Stomach (tissue), 4 donors: ENCODE data around the gene HIPK3.
A peak's percentile ranks its signal among the peaks of the same experiment; 100 is the strongest.

Experiments used
- POLR2AphosphoS5 ChIP-seq, 3 donors: sonication (generic); formaldehyde crosslinking; IDR thresholded peaks; one replicate each; pipeline ENCODE4 v1.6.1; 2016; ENCODE audit warnings: antibody characterized with exemption in 3 of 3
- TF ChIP-seq, protein P1 (sequence below), 7 experiments: fragments of 450-650 bp in 4 of 7; fragments of 200-600 bp in 3 of 7; sonication (generic) in 3 of 7; IDR thresholded peaks; one replicate each; pipeline ENCODE4 v1.5.1; 2016 to 2019; ENCODE audit warnings: antibody characterized with exemption in 7 of 7, control low read depth in 2 of 7, mild to moderate bottlenecking in 1 of 7

DNA sequence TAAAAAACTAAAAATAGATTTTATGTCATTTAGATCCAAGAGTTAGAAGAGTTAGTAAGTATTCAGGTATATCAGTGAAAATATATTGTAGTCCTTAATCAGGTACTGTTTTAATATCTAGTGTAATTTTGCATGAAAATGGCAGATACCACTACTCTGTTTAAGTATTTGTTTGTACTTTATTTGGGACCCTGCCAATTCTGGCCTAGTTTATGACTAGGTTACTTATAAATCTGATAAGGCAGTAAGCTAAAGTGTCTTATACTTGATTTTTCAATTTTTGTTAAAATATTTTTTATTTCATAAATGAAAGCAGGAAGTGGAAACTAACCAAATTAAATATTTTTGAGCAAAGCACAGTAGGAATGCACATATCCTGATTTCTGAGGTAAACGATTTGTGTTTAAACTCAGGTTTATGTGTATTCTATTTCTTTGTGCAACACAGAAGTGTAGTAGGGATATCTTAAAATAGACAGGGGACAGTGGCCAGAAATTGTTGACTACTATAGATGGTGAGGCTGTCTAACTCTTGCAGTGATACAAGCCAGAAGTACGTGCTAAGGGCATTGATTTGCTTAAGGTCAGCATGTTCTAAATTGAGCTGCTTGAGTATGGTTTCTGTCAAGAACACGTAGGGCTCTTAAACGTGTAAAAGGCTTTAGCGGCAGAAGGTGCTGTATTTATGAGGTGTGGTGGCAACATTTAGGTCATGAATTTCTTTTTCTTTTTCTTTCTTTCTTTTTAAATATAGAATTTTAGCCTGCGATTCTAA, 34.0 kb downstream of the HIPK3 start:
- TF ChIP-seq, protein P1, sequence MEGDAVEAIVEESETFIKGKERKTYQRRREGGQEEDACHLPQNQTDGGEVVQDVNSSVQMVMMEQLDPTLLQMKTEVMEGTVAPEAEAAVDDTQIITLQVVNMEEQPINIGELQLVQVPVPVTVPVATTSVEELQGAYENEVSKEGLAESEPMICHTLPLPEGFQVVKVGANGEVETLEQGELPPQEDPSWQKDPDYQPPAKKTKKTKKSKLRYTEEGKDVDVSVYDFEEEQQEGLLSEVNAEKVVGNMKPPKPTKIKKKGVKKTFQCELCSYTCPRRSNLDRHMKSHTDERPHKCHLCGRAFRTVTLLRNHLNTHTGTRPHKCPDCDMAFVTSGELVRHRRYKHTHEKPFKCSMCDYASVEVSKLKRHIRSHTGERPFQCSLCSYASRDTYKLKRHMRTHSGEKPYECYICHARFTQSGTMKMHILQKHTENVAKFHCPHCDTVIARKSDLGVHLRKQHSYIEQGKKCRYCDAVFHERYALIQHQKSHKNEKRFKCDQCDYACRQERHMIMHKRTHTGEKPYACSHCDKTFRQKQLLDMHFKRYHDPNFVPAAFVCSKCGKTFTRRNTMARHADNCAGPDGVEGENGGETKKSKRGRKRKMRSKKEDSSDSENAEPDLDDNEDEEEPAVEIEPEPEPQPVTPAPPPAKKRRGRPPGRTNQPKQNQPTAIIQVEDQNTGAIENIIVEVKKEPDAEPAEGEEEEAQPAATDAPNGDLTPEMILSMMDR (IDR thresholded peaks at IDR 0.05) = no peak
- TF ChIP-seq POLR2AphosphoS5 (IDR thresholded peaks at IDR 0.05) = peak; percentile 76 to 95 (median 92)
